KMS-11 (cell line): ENCODE measurements around the gene GFAP.
"Not testable (repeated sequence)": the region's sequence is repeated elsewhere in the genome, so short reads cannot be mapped to it uniquely, and the experiment has no call there.

Experiments used
- H2AFZ ChIP-seq: fragments of 200-600 bp; sonication (generic); 2 replicates; pipeline ENCODE4 v1.6.1; 2016; ENCODE audit warnings: antibody characterized with exemption, mixed run types, low read depth
- H3K27ac ChIP-seq: fragments of 200-600 bp; sonication (generic); 2 replicates; pipeline ENCODE4 v1.6.1; 2016; ENCODE audit warnings: mild to moderate bottlenecking, mixed run types
- H3K27me3 ChIP-seq: fragments of 200-600 bp; sonication (generic); 2 replicates; pipeline ENCODE4 v1.6.1; 2017; ENCODE audit warnings: mild to moderate bottlenecking, low read depth, mixed run types, moderate library complexity; ENCODE audit not compliant: insufficient read depth
- H3K36me3 ChIP-seq: fragments of 200-600 bp; sonication (generic); 2 replicates; pipeline ENCODE4 v1.6.1; 2017; ENCODE audit warnings: mild to moderate bottlenecking, mixed run types; ENCODE audit not compliant: insufficient read depth
- H3K4me1 ChIP-seq: fragments of 200-600 bp; sonication (generic); 2 replicates; pipeline ENCODE4 v1.6.1; 2016; ENCODE audit warnings: mild to moderate bottlenecking, low read depth, mixed run types; ENCODE audit not compliant: poor library complexity, severe bottlenecking
- H3K4me2 ChIP-seq: fragments of 200-600 bp; sonication (generic); 2 replicates; pipeline ENCODE4 v1.7.0; 2016; ENCODE audit warnings: mild to moderate bottlenecking, mixed run types
- H3K4me3 ChIP-seq: fragments of 200-600 bp; sonication (generic); IDR thresholded peaks from 2 replicates; pipeline ENCODE4 v1.6.1; 2017; ENCODE audit warnings: low read depth, low read length, mixed read lengths; ENCODE audit not compliant: insufficient read depth
- H3K79me2 ChIP-seq: fragments of 200-600 bp; sonication (generic); 2 replicates; pipeline ENCODE4 v1.6.1; 2016; ENCODE audit warnings: low read depth, mixed run types; ENCODE audit not compliant: insufficient read depth
- H3K9ac ChIP-seq: fragments of 200-600 bp; sonication (generic); 2 replicates; pipeline ENCODE4 v1.6.1; 2016; ENCODE audit warnings: mild to moderate bottlenecking, mixed run types
- H4K20me1 ChIP-seq: fragments of 200-600 bp; sonication (generic); 2 replicates; pipeline ENCODE4 v1.6.1; 2016; ENCODE audit warnings: mild to moderate bottlenecking, mixed run types; ENCODE audit not compliant: insufficient read depth
- CTCF ChIP-seq: fragments of 200-600 bp; sonication (generic); conservative IDR thresholded peaks from 2 replicates; pipeline ENCODE4 v1.6.1; 2017; ENCODE audit warnings: low read depth, mild to moderate bottlenecking, antibody characterized with exemption, low read length, moderate library complexity, mixed read lengths

Gene GFAP

DNA sequence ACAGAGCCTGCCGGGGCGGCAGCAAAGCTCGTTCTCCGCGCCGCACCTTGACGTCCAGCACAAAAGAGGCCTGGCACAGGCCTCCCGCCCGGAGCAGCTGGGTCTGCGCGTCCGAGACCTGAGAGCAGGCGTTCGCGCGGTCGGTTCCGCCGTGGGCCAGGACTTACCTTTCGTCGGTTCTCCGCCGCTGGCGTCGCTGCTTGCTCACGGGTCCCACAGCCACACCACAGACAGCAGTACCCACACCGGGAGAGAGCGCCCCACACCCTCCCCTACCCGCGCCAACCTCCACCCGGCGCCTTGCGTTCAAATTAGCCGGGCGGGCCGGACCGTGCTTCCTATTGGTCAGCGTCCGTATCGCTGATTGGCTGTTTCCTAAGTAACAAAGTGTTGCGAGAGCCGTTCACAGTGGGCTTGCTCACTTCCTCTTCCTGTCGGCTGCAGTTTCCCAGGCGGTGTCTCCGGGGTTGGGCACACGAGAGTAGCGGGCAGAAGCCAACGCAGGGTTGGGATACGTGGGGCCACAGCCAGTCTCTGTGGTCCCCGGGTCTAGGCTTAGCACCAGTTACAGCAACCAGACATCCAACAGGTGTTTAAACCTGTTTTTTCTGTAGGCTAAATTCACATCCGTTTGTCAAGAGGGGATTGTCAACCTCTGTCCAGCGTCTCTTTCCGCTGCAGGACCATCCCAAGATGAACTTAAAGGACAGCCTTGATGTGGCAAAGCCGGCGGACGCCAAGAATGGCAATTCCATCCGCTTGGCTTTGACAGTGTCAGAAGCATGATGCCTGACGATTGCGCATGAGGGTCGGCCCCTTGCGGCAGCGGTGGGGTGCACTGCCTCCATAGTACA is 32.4 kb upstream of the GFAP start, which contains the start of gene KIF18B:
KIF18B (minus strand) TSS at position 313 of the 854 bp plus-strand sequence. CDS start 11,429 bp downstream, outside the sequence.
- peaks cover 24% of the 10 kb centered on the region for H3K4me1 ChIP-seq
- peaks cover 48% of the 10 kb centered on the region for H3K79me2 ChIP-seq
- TF ChIP-seq CTCF: no peak
- no peaks in the 10 kb centered on the region for H3K27me3 ChIP-seq
- H3K36me3 ChIP-seq: no peaks in the 10 kb centered on the region; the same call in 1 of the 2 replicates
- peak within 1 kb of the TSS; percentile 79 for H2AFZ ChIP-seq
- no peaks in the 10 kb centered on the region; the same call in 1 of the 2 replicates for H4K20me1 ChIP-seq
- H3K9ac ChIP-seq: peak within 1 kb of the TSS; percentile 71
- H3K27ac ChIP-seq: peak within 1 kb of the TSS; percentile 63
- peak within 1 kb of the TSS; percentile 77 for H3K4me2 ChIP-seq
- no peak within 1 kb of the TSS for H3K4me3 ChIP-seq

DNA sequence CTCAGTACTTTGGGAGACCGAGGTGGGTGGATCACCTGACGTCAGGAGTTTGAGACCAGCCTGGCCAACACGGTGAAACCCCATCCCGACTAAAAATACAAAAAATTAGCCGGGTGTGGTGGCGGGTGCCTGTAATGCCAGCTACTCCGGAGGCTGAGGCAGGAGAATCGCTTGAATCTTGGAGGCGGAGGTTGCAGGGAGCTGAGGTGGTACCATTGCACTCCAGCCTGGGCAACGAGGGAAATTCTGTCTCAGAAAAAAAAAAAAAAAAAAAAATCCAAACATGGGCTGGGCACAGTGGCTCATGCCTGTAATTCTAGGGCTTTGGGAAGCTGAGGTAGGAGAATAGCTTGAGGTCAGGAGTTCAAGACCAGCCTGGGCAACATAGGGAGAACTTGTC is 30.4 kb upstream of the GFAP start:
- H4K20me1 ChIP-seq, H3K36me3 ChIP-seq, H3K9ac ChIP-seq, H3K27ac ChIP-seq, H3K27me3 ChIP-seq, H3K4me3 ChIP-seq, H2AFZ ChIP-seq: not testable (repeated sequence)
- Histone ChIP-seq H3K4me2 (peak overlapping the region; percentile 77), H3K4me1 (peaks cover 24% of the 10 kb centered on the region), H3K79me2 (peaks cover 68% of the 10 kb centered on the region)

GRCh38 chr17:44942456-44942855 is 27.2 kb upstream of the GFAP start:
- Histone ChIP-seq H3K9ac (no peak overlapping the region), H3K4me3 (no peak overlapping the region), H3K4me2 (no peak overlapping the region), H3K36me3 (peaks cover 8% of the 10 kb centered on the region), H3K79me2 (peaks cover 96% of the 10 kb centered on the region), H3K27me3 (no peaks in the 10 kb centered on the region), H4K20me1 (no peaks in the 10 kb centered on the region; the same call in 1 of the 2 replicates), H3K4me1 (peaks cover 15% of the 10 kb centered on the region), H3K27ac (no peak overlapping the region), H2AFZ (no peak overlapping the region)
- TF ChIP-seq CTCF: no peak

DNA sequence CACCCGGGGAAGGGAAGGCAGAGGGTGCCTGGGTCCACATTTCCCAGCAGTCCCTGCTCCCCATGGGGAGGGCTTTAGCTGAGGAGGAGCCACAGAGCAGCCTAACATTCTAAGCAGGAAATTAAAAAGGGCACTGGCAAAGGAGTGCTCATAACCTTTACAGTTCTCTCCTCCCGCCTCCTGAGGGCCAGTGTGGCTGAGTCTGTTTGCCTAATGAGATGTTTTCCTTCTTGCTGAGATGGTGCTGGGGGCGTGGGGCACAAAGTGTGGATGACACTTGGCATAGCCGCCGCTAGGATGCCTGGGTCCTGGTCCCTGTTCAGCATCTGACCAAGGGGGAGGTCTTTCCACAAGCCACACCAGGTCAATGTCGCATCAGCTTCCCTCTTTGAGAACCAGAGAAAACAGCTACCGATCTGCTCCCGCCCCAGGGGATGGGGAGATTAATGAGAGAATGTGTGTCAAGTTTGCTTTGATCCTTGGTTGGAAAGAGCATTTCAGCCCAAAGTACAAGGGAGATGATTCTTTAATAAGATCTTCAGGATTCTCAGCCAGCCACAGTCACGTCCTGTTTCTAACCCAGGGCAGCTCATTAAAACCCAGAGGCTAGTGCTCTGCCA is 26.5 kb upstream of the GFAP start:
- no peak for TF ChIP-seq CTCF
- Histone ChIP-seq H3K4me1 (peaks cover 15% of the 10 kb centered on the region), H3K4me2 (no peak overlapping the region), H3K27ac (no peak overlapping the region), H3K9ac (no peak overlapping the region), H2AFZ (no peak overlapping the region), H3K4me3 (no peak overlapping the region), H4K20me1 (no peaks in the 10 kb centered on the region; the same call in 1 of the 2 replicates), H3K79me2 (peaks cover 90% of the 10 kb centered on the region), H3K27me3 (no peaks in the 10 kb centered on the region), H3K36me3 (peaks cover 8% of the 10 kb centered on the region)
